HS-27A (cell line): ENCODE data around the gene SNX12.
"Not testable (repeated sequence)": the region's sequence is repeated elsewhere in the genome, so short reads cannot be mapped to it uniquely, and the experiment has no call there.

Experiments used
- DNase-seq: peaks from one replicate; pipeline ENCODE4 v3.0.0-alpha.2; 2012; ENCODE audit warnings: low read depth, missing footprints

SNX12 gene

DNA sequence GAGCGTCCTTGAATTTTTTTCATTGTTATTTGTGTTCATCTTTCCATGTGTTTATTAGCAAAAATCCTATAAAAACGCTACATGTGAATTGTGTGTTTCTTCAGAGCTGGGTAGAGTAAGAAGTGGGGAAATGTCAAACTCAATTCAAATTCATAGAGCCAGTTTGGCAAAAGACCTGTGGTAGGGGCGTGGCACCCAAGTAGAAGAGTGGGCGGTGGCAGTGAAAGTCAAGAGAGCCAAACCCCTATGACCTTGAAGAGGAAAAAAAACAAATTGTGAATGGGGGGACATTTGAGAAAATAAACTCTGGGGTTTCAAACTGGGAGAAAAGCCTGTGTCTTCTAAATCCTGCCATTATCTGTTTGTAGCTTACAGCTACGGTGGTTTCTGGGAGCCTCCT, 23.1 kb upstream of the SNX12 start:
- DNase-seq, result no peak

DNA sequence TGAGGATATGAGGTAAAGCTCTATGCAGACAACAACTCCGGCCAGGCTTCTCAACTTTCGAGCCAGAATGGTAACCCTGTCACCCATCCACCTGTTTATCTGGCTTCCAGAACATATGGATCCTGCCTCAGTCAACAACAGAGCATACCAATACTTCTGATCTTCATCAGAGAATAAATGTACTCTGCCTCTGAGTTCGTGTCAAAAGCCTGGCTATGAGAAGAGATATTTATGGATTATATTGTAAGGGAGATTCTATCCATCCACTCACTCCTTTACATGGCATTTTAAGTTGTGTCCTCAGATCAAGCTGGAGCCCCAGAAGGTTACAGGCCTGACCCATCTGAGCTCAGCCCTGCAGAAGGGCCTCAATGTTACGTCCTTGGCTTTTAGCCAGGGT, 17.8 kb upstream of the SNX12 start:
- no peak for DNase-seq

DNA sequence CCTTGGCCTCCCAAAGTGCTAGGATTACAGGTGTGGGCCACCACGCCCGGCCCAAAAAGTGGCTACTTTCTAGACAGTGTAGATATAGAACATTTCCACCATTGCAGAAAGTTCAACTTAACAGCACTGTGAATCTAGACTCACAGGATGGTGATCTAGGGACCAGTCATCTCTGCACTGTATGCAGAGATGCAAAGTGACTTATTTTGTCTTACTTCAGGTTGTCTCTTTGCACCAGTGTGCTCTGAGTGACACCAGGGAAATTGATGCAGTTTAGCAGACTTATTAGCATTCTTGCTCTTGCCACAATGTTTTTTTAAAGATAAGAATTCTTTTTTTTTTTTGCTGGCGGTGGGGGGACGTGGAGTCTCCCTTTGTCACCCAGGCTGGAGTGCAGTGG, 14.7 kb upstream of the SNX12 start:
- DNase-seq, result no peak

DNA sequence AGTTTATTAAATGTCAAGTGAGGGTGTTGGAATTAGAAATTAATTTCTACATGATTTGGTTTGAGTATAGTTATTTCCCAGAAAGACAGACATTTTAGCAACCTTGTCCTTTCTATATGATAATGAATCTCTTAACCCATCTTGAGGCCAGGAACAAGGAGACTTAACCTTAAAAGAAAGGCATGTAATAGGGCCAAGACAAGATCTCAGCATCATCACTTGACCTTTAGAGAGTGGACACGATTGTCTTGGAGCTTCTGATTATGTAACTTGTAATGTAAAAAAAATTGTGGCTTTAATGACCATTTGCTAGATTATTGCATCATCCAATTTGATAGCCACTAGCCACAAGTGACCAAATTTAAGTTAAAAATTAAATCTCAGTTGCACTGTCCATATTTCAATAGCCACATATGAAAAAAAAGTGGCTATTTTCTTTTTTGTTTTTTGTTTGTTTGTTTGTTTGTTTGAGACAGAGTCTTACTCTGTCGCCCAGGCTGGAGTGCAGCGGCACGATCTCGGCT, 14.1 kb upstream of the SNX12 start:
- DNase-seq, result no peak

DNA sequence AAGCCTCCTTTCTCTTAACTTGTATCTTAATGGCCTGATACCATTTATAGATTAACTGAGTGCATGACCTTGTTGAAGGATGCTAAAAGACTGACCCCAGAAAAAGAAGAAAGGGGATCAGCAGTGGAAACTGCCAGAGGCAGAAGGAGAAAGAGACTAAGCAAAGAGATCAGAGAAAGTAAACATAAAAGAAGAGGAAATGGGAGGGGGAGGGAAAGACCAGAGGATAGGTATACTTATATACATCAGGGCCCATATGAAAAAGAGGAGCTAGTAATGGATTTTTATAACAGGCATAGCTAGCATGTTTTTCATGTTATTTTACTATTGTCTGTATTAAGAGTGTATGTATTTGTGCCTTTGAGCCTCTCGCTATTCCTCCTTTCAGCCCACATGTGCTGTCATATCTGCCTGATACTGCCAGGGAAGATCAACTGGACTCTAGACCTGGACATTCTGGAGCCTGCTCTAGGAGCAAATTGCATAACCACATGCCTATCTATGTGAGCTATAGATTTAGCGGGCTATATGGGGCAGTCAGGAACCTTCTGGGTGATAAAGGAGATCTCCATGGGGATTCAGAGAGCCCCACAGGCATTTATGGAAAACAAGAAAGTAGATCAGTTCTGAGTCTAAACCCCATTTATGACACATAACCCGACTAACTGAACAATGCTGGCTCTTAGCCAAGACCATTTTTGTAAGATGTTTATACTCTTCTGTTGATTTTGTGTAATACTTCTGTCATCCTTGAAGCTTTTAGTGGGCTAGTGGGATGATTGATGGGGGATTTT, 13.4 kb upstream of the SNX12 start:
- no peak for DNase-seq

DNA sequence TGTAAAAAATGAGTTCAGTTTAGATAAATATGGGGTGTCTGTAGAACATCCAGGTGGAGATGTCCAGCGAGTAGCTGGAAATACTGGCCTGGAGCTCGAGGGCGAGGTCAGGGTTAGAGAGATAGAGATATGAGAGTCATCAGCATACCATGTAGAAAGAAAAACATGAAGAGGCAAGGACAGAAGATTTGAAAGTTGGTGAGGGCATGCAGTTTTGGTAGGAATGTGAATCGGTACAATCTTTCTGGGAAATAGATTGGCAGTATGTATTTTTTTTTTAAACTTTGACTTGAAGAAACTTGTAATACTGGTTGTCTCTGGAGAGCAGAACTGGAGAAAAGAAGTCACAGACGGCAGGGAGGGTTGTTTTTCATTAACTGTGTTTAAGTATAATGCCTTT, 2.4 kb upstream of the SNX12 start:
- no peak for DNase-seq

DNA sequence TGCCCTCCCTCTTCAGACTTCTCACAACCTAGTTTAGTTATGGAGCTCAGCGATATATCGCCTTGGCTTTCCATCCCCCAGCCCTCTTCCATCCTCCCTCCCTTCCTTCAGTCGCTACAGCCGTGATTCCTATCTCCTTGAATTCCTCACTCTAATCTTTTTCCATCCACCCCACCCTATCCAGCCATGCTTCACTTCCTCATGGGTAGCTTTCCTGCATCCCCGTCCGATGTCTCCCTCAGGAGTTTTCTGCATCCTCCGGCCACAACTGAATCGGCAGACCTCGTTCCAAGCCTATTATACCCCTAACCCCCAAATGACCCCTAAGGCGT, 456 bp downstream of the SNX12 start:
- peak; percentile 14 for DNase-seq

DNA sequence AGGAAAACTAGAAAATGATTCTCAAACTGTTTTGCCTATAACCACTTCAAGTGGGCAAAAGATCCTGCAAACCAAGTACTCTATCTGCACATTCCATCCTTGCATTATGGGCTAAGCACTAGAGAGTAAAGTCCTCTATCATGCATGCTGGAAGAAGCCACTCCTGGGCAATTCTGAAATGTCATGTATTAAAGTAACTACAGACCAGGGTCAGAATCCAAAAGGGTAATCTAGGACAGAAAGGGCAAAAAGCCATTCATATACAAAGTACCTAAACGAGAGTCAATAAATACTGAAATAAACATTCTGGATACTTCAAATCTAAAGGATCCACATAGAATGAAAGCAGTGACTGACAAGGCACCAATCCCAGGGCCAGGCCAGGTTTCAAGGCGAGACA, 1.0 kb downstream of the SNX12 start:
- DNase-seq, result no peak

DNA sequence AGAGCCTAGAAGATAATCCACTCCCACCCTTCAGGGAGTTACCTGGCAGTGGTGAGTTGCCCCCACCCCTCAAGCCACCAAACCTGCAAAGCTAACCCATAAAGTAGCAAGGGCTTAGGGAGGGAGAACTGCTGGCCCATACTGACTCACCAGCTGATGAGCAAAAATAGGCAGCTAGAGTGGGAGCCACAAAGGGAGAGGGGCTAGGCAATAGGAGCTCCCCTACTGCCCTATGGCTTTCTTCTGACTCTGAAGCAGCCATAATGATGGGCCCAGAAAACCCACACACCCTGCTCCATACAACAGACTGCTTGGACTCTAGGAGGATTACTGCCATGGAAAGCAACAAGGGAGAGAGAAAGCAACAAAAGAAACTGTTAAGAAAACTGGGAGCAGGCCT, 8.0 kb downstream of the SNX12 start:
- no peak for DNase-seq

DNA sequence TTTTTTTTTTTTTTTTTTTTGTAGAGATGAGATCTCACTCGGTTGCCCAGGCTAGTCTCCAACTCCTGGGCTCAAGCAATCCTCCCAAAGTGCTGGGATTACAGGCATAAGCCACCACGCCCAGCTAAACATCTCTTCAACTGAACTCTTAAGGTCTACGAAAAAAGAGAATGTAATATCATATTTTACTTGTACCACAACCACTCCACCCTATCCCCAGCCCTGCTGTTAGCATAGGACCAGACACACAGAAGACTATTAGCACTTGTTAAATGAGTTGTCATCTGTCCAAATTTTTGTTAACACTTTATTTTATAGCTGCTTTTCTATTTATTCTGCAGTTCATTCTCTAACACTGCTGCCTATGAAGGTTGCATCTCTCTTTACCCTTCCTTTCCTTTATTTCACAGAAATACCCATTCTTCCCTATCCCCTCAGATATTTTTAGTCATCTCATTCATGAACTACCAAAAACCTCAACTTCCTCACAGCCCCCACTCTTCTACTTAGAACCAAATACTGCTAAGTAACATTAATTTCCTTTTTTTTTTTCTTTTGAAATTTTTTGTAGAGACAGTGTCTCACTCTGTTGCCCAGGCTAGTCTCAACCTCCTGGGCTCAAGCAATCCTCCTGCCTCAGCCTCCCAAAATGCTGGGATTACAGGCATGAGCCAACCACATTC, 10.1 kb downstream of the SNX12 start:
- DNase-seq, result no peak

DNA sequence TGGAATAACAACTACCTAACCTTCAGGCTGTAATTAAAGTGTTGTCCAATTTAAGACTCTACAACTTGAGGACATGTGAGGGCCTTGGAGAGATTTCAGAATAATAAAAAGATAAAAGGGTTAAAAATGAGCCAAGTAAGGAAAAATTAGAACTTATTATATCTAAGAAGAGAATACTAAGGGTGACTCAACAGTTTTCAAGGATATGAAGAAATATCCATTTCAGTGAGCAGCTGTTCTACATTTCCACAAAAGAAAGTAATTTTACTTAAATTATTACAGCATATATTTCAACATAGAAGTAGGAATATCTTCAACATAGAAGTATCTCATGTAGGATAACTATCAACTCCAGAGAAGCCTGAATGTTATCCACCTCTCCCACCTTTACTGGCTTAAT, 11.3 kb downstream of the SNX12 start:
- DNase-seq, result no peak

DNA sequence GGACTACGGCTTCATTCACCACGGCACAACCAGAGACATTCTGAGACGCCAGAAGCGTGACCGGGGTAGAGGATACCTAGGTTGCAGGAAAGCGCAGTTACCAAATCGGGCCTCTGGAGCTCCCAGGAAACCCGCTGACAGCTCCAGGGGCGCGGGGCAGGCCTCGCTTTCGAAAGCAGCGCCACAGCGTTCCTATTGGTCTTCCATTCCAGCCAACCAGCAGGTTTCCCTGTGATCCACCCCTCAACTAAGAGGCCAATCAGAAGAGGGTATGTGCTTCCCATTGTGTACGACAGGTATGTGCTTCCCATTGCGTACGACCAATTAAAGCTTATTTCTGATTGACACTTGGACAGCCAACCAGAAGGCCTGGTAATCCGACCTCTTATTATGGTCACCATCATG, 14.9 kb downstream of the SNX12 start:
- DNase-seq, result no peak

DNA sequence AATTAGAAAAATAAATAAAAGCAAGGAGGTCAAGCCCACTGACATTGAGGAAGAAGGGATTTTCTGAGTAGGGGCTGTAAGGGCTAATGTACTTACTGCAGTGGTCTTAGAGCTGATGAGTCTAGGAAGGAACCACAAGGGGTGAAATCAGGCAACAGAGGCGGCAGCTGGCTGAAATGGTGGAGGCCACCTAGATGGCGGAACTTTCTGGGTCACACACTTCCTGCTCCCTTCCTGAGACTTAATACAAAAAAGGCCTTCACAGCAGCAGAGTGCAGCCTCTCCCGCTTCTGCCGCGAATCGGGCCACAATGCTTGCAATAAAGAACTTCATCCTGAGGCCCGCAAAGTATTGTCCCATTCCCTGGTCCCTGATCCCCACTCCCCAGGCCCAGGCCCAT, 15.4 kb downstream of the SNX12 start:
- no peak for DNase-seq

DNA sequence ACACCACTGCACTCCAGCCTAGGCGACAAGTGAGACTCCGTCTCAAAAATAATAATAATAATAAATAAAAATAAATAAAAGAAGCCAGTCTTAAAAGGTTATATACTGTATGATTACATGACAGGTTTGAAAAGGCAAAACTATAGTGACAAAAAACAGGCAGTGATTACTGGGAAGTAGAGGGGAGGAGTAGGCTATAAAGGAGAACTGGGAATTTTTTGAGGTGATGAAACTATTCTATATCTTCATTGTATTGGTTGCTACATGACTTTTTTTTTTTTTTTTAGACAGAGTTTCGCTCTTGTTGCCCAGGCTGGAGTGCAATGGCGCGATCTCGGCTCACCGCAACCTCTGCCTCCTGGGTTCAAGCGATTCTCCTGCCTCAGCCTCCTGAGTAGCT, 20.2 kb downstream of the SNX12 start:
- not testable (repeated sequence) for DNase-seq

DNA sequence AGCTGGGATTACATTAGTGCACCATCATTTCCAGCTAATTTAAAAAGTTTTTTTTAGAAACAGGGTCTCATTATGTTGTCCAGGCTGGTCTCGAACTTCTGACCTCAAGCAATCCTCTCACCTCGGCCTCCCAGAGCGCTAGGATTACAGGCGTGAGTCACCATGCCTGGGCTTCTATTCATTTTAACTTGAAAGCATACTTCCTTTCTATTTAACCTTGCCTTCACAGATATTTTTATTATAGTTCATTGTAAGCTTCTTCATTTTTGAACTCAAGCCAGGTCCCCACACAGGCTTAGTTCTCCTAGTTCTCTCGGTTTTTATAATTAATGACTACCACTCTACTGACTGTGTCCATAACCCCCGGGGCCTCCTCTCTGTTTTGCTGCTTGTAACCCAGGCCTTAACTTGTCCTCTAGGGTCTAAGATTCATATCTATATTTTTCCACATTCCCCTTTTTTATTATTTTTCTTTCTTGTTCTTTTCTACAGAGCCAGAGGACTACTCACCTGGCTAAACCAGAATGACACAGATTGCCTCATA, 50.7 kb downstream of the SNX12 start:
- no peak for DNase-seq
